HG02884 (cell line): ENCODE results near the gene CORO7.

Source experiments
- ATAC-seq: cut with Tn5 transposase; IDR thresholded peaks from one replicate; pipeline ENCODE4 v1.9.1; 2021; ENCODE audit warnings: mild to moderate bottlenecking, moderate library complexity; ENCODE audit not compliant: unreplicated experiment

CORO7 gene

GRCh38 chr16:4373356-4373908, 43.0 kb downstream of the CORO7 start:
- no peak for ATAC-seq

GRCh38 chr16:4372578-4373355, 43.6 kb downstream of the CORO7 start:
- ATAC-seq = no peak

GRCh38 chr16:4372001-4372577, 44.3 kb downstream of the CORO7 start:
- no peak for ATAC-seq

DNA sequence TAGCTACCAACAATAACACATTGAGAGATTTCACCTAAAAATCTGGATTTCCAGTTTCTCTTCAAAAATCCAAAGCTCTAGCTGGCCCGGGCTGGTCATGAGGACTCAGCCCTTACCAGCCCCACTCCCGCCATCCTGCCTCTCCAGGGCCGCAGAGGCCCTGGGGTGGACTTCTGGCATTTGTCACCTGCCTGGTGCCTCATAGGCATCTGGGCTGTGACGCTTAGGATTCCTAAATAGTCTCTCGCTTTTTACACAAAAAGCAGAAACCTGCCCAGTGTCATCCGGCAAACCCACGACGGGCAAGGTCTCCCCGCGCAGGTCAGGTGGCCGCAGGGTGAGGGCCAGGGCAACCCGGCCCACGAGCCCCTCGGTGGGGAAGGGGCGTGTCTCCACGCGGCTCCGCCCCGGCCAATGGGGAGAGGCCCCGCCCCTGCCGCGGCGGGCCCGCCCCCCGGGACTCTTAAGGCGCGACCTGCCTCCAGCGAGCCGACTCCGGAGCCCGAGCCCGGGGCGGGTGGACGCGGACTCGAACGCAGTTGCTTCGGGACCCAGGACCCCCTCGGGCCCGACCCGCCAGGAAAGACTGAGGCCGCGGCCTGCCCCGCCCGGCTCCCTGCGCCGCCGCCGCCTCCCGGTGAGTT, 44.9 kb downstream of the CORO7 start, which contains the start of gene VASN:
VASN (plus strand) TSS at position 492 of the 644 bp plus-strand sequence. CDS start 9,030 bp downstream, outside the sequence.
- ATAC-seq = no peak

- no peak for ATAC-seq
Measured at GRCh38 chr16:4370570-4371356, 45.6 kb downstream of the CORO7 start.

DNA sequence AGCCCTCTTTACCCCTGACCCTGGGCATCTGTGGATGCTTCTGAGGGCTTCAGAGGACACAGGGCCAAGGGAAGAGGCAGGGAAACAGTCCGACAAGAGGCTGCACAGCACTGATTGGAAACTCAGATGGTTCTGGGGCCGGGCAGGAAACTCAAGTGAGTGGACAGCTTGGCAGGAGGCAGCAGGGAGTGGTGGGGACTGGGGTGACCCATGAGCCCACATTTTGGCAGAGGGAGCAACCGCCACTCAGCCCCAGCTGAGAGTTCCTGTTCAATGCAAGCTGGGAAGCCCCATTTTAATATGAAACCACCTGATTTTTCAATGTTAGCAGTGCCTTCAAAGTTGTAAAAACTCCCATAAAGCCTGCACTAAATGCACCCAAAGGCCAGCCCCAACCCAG, 46.2 kb downstream of the CORO7 start:
- no peak for ATAC-seq

- ATAC-seq = no peak
Measured at GRCh38 chr16:4369007-4369733, 47.2 kb downstream of the CORO7 start.

GRCh38 chr16:4367393-4367856, 49.0 kb downstream of the CORO7 start:
- ATAC-seq = no peak

DNA sequence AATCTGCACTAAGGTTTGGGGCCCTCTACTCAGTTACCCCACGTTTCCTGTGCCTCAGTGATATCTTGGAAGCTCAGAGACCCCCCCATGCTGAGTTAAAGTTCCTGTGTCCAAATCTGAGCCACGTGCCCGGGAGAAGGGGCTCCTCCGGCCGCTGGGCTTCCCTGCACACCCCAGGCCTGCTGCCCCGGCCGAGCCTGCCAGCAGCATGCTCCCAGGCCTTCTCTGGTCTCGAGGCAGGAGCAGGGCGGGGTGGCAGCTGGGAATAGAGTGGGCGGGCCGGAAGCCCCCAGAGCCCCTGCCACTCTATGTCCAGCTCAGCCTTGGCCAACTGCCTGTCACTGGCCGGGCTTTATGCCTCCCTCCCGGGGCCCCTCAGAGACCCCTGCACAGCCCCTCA, 50.4 kb downstream of the CORO7 start:
- no peak for ATAC-seq

- no peak for ATAC-seq
Measured at GRCh38 chr16:4365615-4366014, 50.8 kb downstream of the CORO7 start.

DNA sequence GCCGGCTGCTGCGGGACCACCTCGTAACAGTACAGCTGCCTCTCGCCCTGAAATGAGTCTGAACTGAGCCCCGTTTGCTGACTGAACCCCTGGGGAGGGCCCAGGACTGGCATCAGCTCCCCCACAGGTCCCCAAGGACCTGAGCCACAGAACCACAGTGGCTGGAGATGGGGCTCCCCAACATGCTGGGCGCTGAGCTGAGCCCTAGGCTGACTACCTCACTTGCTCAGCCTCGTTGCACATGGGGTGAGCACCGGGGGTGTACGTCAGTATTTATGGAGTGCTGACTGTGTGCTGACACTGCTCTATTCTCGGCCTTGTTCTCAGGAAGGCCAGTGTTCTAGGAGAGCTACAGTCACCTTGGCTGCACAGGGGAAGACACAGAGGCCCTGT, 51.4 kb downstream of the CORO7 start:
- peak; percentile 63 for ATAC-seq

GRCh38 chr16:4364196-4365013, 52.0 kb downstream of the CORO7 start:
- ATAC-seq = no peak

- ATAC-seq = no peak
Measured at GRCh38 chr16:4362476-4363135, 53.8 kb downstream of the CORO7 start.

GRCh38 chr16:4361944-4362311, 54.5 kb downstream of the CORO7 start:
- no peak for ATAC-seq

GRCh38 chr16:4361033-4361943, 55.1 kb downstream of the CORO7 start:
- no peak for ATAC-seq

DNA sequence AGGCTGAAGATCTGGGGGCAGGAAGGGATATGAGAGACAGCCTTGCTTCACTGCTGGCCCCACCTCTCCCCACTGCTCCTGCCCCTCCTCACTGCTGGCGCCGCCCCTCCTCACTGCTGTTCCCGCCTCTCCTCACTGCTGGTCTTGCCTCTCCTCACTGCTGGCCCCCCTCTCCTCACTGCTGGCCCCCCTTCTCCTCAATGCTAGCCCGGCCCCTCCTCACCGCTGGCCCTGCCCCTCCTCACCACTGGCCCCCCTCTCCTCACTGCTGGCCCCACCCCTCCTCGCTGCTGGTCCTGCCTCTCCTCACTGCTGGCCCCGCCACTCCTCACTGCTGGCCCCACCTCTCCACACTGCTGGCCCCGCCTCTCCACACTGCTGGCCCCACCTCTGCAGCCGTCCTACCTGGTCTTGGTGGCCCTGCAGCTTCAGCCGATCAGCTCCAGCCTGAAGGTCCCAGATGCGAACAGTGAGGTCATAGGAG, 55.8 kb downstream of the CORO7 start:
- ATAC-seq = no peak

GRCh38 chr16:4359914-4360313, 56.5 kb downstream of the CORO7 start:
- no peak for ATAC-seq
